Stimulated activated naive CD8-positive, alpha-beta T cell treated with anti-CD3 and anti-CD28 coated beads, Interleukin-15, Interleukin-2, amounts not matched to agents 100 U/mL and 50 U/mL, for 24 hours (primary cell): ENCODE measurements around the gene PANX1.
"Not testable (repeated sequence)": the region's sequence is repeated elsewhere in the genome, so short reads cannot be mapped to it uniquely, and the experiment has no call there.

Experiments used
- ATAC-seq: fragments of 150-1000 bp; cut with Tn5 transposase; one replicate; pipeline ENCODE4 v1.10.0; 2021
- DNase-seq: peaks from one replicate; pipeline ENCODE4 v3.0.0; 2021

The PANX1 gene, protein sequence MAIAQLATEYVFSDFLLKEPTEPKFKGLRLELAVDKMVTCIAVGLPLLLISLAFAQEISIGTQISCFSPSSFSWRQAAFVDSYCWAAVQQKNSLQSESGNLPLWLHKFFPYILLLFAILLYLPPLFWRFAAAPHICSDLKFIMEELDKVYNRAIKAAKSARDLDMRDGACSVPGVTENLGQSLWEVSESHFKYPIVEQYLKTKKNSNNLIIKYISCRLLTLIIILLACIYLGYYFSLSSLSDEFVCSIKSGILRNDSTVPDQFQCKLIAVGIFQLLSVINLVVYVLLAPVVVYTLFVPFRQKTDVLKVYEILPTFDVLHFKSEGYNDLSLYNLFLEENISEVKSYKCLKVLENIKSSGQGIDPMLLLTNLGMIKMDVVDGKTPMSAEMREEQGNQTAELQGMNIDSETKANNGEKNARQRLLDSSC

DNA sequence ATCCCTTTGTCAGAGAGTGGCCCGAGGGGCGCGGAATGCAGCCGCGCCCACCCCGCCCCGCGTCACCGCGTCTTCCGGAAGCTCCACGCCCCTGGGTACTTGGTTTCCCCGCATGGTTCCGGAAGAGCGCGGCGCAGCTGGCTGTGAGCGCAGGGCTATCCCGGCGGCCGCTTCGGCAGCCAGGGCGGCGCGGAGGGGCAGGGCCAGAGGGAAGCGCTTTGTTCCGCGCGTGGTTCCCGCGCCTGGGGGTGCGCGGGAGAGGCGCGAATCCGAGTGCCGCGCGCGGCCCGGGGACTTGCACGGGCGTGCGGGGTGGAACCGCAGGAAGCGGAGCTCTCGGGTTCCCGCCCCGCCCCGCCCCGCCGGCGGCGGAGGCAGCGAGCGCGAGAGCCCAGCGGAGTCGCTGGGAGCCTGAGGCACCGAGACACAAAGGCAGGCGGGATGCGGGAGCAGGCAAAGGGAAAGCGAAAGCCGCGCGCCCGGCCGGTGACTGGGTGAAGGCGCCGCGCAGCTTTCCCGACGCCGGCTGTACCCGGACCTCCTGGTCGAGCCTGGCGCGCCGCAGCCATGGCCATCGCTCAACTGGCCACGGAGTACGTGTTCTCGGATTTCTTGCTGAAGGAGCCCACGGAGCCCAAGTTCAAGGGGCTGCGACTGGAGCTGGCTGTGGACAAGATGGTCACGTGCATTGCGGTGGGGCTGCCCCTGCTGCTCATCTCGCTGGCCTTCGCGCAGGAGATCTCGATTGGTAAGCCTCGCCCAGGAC is at the start of gene PANX1:
TSS of gene PANX1 (plus strand) at position 96 of the 766 bp plus-strand sequence. CDS start at position 568, 472 bp downstream.
- DNase-seq (peak; percentile 83), ATAC-seq (peak; percentile 92)

DNA sequence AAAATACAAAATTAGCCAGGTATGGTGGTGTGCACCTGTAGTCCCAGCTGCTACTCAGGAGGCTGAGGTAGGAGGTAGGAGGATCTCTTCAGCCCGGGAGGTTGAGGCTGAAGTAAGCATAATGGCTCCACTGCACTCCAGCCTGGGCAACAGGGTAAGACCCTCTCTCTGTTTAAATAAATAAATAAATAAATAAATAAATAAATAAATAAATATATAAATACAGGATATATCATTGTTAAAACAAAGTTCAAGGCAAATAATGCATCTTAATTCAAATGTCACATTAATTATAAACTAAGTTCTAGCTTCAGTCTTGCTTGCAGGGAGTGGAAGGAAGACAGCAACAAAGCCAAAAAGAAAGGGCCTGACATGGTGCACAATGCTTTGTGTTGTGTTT is 44.5 kb upstream of the PANX1 start:
- DNase-seq (no peak), ATAC-seq (no peak)

DNA sequence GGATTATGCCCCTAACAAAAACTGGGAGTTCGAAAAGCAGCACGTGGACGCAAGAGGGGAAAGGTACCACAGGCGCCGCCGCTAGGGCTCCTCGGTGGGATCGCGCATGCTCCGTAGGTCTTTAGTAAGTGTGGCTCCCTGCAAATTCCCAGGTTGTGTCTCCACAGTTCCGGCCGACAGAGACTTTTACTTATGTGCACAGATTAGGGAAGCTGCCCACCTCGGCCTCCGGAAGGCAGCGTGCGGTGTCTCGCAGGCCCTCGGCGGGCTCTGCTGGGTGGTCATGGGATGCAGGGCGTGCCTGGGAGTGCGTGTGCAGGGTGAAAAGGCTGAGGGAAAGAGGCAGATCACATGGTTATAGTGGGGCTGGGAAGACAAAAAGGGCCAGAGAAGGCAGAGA is 39.7 kb upstream of the PANX1 start:
- ATAC-seq = no peak

DNA sequence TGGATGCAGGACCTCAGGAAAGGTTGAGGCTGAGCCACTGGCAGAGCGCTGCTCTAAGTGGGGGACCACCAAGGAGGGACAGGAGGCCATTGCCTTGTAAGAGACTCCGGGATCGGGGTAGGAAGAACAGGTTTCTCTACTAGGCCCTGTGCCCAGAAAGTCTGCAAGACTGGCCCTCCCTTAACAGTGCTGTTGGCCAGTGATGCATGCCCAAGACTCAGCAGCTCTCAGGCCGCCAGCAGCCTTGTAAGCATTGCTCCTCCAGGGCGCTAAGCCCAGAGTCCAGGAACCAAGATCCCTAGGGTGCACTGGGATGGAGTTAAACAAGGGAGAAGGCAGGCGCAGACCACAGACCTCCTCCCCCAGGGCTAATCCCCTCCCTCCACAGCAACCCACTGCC is 39.3 kb upstream of the PANX1 start:
- no peak for DNase-seq

More for the DNA sequence above, 39.7 kb upstream of the PANX1 start:
- no peak for DNase-seq

DNA sequence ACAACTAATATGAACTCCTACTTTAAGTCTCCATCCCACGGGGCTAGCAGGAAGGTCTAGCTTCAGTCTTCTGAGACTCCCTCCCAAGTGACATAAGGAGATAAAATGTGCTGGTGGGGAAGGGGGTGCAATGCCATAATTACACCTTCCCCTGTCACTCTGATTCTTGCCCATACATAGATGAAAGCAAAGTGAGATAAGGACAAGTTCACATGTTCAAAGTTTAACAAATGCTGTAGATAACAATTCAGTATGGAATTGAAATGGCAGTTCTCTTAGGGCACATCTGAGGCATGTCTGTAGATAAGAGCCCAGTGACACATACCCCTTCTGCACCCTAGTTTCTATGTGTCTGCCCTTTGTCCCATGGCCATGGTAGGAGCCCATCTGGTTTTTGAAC is 38.2 kb upstream of the PANX1 start:
- no peak for DNase-seq
- ATAC-seq = no peak

More for the DNA sequence above, 39.3 kb upstream of the PANX1 start:
- ATAC-seq = no peak

DNA sequence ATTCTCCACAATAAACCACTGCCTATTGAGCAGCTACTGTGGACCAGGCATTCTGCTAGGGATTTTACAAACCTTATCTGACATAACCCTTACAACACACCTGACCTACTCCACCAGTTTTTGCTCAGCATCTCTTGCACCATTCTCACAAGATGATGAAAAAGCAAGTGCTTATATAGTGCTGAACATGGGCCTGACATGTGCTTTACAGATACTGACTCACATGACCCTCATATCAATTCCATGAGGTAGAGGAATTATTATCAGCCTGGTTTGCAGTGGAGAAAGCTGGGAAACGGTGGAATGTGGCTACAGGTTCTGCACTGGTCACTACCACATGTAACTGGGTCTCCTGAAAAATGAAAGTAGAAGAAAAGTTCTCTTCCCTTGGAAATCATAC is 37.5 kb upstream of the PANX1 start:
- ATAC-seq (no peak), DNase-seq (no peak)

DNA sequence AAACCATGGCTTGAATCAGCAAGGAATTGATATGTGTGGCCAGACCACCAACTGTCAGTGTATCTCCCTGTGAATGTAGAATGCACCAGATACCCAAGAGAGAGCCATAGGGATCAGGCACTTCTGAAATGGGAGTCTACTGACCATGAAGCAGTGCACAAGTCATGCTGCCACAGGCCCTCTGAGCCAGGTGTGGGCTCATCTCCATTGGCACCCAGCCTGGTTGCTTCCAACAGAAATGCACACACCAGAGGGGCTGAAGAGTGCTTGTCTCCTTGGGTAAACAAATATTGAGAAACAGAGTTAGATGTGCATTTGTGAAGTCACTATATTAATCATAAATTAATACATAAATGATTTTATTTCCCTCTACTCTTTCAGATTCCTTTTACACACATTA is 28.4 kb upstream of the PANX1 start:
- DNase-seq (no peak), ATAC-seq (no peak)

DNA sequence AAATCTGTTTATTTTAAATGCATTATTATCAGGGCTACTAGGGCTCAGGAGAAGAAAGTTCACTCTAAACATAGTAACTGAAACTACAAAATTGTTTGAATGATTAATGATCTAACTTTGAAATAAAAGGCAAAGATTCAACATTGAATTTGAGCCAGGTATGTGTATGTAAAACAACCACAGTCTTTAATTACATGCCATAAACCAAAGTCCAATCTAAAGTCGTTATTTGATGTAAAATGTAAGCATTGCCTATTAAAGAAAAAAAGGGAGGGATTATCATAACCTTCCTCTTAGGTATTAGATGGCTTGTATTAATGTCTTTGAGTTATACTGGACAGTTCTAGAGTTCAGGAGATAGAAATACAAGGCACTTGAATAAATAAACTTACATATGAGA is 25.2 kb upstream of the PANX1 start:
- ATAC-seq = no peak
- DNase-seq = no peak

DNA sequence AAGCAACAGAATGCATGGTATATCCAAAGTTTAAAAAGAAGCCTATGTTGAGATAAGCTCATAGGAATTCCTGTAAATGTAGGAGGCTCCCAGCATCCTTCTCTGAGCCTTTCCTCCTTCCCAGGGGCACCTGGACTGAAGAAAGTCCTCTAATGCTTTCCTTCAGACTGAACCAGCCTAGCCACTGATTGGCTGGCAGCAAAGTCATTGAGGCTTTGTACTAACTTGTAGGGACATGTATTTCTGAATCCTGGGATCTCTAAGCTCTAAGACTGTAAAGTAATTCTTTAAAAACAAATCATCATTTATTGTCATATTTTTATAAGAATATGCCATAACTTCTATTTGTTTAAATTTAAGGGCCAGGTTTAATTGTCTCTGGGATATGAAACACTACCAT is 23.9 kb upstream of the PANX1 start:
- DNase-seq (no peak), ATAC-seq (no peak)

DNA sequence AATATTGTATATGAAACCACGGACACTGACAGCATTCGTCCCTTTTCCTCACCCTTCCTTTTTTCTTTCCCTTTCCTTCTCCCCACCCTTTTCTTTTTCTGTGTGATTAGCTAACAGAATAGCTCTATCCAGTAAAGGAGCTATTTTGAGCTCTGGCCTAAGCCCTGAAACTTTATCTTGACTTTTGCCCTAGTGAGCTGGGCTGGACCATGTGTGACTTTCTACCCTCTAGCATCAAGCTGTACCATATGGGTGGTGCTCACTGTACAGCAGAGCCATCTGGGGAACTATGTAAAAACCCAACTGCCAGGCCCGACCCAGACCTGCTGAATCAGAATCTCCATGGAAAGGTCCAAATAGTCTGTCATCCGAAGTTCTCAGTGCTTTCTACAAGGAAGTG is 21.9 kb upstream of the PANX1 start:
- no peak for DNase-seq
- no peak for ATAC-seq

DNA sequence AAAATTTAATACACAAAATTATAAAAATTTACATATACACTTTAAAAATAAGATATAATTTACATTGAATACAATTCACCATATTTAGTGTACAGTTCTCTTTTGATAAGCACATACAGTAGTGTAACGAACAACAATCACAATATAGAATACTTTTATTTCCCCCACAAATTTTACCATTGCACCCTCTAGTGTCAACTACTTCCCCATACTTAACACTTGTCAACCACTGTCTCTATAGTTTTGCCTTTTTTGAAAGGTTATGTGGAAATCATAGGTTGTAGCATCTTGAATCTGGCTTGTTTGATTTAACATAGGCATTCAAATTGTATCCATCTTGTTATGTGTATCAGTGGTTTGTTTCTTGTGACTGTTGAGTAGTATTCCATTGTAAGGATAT is 21.3 kb upstream of the PANX1 start:
- no peak for DNase-seq
- ATAC-seq = no peak

DNA sequence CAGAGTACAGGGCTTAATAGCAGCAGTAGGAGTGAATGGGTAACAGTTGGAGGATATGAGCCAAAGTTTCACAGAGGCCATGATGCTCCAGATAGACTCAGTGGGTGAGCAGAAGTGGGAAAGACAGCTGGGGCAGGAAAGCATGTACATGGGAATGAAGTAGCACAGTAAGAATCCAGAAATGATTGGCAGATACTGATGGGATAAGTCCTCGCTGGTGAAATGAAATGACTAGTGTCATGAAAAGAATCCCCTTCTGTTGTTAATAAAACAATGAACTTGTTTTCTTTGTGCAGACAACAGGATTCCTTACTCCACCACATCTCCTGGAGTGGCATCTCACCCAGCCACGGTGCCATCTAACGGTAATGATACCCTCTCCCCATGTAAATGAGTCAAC is 17.4 kb upstream of the PANX1 start:
- no peak for DNase-seq
- ATAC-seq = no peak

DNA sequence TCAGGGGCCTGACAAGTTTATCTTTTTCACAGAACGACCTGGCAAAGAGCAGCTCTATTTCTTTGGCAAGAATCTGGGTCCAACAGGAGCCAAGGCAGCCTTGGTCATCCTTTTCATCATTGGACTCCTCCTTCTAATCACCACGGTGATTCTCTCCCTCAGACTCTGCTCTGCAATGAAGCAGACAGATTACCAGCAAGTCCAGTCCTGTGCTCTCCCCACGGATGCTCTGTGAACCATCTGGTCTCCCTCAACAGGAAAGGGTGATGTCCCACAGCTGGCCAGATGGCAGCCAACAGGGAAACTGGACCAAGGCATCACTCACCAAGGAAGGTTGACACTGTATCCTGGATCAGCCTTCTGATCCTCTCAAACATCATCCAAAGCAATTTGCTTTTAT is 17.0 kb upstream of the PANX1 start:
- no peak for ATAC-seq
- no peak for DNase-seq

DNA sequence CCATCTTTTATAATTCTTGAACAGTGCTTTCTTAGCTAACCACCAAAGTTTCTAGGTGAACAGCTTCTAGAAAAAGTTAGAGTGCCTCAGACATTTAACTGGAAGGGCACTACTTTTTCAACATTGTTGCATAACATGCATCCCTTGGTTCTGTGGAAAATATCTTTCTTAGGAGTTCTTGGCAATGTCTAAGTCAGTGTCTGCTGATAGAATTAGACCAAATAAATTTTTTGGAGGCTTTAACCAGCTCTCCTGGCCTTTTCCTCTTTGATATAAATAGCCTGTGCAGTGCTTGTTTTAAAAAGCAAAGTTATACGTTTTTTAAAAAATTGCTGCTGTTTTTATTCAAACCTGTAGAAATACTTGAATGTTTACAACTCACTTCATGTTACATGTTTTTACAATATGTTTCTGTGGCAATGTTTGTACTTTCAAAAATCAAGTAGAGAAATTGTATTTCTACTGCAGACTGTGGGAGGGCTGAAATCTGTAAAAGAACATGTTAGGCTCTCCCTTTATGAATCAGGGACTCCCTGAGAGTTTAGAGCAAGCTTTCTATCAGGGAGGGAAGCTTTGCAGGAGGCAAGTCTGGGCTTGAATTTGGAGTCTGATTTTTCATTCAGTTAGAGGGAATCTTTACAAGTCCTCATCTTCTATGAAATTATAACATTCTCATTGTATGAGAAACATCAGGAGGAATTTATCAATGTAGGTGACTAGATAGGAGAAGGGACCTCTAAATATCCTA is 16.3 kb upstream of the PANX1 start:
- DNase-seq = no peak
- ATAC-seq = no peak

DNA sequence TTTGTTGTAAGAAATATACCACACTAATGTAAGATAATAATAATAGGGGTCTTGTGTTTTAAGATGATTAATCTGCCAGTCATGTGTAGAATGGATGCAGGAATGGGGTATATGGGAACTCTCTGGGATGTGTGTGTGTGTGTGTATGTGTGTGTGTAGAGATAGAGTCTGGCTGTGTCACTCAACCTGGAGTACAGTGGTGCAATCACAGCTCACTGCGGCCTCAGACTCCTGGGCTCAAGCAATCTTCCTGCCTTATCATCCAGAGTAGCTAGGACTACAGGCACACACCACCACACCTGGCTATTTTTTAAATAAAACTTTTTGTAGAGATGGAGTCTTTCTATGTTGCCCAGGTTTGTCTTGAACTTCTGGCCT is 11.5 kb upstream of the PANX1 start:
- DNase-seq (no peak), ATAC-seq (no peak)

DNA sequence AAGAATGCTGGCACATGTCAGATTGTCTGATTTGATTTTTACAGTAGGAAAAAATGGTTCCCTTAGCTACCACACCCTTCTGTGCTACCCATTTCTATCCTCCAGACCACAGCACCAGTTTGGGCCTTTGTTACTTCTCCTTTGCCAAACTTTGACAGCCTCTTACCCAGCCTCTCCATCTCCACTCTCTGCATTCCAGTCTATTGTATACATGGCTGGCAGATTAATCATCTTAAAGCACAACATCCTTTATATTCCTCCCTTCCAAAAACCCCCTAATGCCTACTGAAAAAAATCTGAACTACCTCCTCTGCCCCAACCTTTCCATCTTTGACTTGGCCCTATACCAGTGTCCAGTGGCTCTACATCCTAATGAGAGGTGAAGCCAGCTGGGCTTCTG is 10.8 kb upstream of the PANX1 start:
- ATAC-seq = no peak
- no peak for DNase-seq

DNA sequence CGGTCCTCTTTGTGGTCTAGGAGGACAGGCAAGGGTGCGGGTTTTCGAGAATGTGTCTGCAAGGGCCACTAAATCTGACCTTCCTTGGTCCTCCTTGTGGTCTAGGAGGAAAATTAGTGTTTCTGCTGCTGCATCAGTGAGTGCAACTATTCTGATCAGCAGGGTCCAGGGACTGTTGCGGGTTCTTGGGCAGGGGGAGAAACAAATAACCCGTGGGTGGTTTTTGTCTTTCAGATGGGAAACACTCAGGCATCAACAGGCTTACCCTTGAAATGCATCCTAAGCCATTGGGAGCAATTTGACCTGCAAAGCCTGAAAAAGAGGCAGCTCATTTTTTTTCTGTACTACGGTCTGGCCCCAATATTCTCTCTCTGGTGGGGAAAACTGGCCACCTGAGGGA is 9.0 kb upstream of the PANX1 start:
- DNase-seq, ATAC-seq: not testable (repeated sequence)

DNA sequence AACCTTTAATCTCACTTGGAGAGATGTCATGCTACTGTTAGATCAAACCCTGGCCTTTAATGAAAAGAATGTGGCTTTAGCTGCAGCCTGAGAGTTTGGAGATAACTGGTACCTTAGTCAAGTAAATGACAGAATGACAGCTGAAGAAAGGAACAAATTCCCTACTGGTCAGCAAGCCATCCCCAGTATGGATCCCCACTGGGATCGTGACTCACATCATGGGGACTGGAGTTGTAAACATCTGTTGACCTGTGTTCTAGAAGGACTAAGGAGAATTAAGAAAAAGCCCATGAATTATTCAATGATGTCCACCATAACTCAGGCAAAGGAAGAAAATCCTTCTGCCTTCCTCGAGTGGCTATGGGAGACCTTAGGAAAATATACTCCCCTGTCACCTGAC is 8.1 kb upstream of the PANX1 start:
- not testable (repeated sequence) for ATAC-seq, DNase-seq

DNA sequence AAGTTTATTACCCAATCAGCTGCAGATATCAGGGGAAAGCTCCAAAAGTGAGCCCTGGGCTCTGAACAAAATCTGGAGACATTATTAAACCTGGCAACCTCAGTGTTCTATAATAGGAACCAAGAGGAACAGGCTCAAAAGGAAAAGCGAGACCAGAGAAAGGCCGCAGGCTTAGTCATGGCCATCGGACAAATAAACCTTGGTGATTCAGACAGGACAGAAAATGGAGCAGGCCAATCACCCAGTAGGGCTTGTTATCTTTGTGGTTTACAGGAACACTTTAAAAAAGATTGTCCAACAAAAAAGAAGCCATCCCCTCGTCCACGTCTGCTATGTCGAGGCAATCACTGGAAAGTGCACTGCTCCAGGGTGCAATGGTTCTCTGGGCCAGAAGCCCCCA is 7.7 kb upstream of the PANX1 start:
- DNase-seq = no peak
- no peak for ATAC-seq

DNA sequence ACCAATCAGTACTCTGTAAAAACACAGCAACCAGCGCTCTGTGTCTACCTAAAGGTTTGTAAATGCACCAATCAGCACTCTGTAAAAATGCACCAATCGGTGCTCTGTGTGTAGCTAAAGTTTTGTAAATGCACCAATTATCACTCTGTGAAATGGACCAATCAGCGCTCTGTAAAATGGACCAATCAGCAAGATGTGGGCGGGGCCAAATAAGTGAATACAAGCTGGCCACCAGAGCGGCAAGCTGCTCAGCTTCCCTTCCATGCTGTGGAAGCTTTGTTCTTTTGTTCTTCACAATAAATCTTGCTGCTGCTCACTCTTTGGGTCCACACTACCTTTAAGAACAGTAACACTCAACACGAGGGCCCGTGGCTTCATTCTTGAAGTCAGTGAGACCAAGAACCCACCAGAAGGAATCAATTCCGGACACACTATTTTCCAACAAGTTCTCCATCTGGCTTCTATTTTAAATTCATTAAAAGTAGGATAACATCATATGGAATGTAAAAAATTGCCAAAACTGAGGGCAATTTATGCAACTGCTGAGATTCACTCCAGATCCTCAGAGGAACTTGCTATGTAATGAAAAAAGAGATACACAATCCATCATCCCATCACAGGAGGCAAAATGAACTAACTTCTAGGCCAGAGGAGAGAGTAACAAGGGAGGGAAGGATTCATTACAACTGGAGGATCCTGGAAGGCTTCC is 3.1 kb upstream of the PANX1 start:
- DNase-seq (no peak), ATAC-seq (no peak)

DNA sequence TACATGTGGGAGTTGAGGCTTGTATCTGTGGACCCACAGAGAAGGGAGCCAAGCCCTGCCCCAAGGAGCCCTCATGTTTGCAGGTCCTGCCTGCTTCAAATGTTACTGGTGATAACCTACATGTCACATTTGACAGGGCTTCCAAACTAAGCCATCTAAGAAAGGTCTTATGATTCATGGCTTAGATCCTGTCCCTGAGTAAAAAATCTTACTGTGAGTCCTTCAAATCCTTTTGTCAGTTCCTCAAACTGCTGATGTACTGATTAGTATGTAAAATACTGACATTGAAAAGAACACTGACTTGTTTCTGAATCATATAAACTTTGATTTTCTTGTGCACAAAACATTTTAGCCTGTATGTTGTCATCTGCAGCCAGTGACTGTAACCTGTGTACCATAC is 1.0 kb upstream of the PANX1 start:
- no peak for DNase-seq

DNA sequence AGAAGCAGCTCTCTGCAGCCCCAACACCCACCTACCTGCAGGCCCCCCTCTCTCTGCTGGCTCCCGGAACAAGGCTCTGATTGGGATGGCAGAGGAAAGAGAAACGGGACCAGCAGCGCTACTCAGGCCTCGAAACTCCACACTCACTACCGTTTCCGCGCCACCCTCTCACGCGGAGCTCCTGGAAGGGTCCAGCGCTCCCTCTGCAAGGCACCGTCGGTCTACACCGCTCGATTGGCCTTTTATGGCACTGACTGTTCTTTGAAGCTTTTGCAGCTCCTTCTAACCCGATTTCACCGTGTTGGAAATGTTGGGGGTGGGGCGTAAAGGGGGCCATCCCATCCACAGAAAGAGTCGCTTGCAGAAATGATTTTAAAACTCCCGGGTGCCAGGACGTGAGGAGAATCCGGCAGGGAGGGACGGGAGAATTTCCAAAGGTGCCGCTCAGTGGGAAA is 323 bp upstream of the PANX1 start:
- DNase-seq = no peak
- peak; percentile 40 for ATAC-seq

More for the DNA sequence above, 1.0 kb upstream of the PANX1 start:
- ATAC-seq = no peak
